HG03558 (cell line): ENCODE data around the gene MAGED4.
"Not testable (repeated sequence)": the region's sequence is repeated elsewhere in the genome, so short reads cannot be mapped to it uniquely, and the experiment has no call there.

Source experiments
- ATAC-seq: cut with Tn5 transposase; IDR thresholded peaks from one replicate; pipeline ENCODE4 v1.9.1; 2021; ENCODE audit warnings: moderate number of reproducible peaks; ENCODE audit not compliant: unreplicated experiment; ENCODE audit errors: extremely low read depth

The MAGED4 gene, protein sequence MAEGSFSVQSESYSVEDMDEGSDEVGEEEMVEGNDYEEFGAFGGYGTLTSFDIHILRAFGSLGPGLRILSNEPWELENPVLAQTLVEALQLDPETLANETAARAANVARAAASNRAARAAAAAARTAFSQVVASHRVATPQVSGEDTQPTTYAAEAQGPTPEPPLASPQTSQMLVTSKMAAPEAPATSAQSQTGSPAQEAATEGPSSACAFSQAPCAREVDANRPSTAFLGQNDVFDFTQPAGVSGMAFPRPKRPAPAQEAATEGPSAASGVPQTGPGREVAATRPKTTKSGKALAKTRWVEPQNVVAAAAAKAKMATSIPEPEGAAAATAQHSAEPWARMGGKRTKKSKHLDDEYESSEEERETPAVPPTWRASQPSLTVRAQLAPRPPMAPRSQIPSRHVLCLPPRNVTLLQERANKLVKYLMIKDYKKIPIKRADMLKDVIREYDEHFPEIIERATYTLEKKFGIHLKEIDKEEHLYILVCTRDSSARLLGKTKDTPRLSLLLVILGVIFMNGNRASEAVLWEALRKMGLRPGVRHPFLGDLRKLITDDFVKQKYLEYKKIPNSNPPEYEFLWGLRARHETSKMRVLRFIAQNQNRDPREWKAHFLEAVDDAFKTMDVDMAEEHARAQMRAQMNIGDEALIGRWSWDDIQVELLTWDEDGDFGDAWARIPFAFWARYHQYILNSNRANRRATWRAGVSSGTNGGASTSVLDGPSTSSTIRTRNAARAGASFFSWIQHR

DNA sequence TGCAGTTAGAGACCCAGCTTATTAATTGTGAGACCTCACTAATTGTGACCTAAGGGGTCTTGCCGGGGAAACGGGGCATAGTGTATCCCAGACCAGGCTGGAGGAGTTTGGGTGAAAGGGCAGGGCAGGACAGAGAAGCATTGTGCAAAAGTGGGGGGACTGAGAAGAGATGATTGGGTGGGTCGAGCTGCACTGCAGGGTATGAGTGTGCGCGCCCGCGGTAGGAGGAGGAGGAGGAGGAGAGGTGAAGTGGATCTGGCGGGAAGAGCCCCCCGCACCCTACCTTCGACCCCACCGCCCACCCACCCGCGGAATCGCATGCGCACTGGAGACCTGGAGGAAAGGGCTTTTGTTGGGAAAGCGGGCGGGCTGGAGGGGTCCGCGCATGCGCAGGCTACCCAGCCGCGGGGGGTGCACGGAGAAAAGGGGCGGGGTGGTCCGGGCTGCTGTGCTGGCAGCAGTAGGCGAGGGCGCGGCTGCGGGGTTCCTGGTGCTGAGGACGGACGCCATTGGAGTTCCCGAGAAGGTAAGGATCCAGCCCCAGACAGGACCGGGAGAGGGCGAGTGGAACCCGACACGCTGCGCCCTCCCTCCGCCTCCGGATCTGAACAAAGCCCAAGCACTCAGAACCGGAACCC is at the start of gene MAGED4:
MAGED4 (plus strand) TSS at position 449 of the 638 bp plus-strand sequence. CDS start 1,035 bp downstream, outside the sequence.
- not testable (repeated sequence) for ATAC-seq

DNA sequence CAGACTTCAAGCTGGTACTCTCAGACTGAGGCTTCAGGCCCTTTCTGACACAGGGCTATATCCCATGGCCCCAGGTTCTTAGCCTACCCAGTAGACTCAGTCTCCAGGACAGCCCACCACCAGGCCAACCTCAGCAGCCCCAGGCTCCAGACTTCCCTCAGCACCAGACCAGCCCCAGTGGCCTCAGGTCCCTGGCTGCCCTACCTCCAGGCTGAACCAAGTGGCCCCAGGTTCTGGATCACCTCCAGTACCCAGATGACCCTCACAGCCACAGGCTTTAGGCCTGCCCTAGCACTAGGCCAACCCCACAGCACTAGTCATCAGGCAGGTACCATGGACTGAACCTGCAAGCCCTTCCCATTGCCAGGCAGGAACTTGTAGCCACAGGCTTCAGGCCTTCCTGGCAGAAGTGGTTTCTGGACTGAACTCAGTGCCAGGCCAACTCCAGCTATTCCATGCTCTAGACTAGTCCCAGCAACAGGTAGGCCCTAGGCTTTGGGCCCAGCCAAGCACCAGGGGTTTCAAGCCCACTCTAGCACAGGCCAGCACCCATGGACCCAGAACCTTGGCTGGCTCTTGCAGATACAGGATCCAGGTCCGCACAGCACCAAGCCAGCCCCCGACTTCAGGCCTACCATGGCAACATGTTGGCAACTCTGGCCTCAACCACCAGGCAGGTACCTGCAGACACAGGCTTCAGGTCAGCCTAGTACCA is 45.7 kb upstream of the MAGED4 start:
- no peak for ATAC-seq

DNA sequence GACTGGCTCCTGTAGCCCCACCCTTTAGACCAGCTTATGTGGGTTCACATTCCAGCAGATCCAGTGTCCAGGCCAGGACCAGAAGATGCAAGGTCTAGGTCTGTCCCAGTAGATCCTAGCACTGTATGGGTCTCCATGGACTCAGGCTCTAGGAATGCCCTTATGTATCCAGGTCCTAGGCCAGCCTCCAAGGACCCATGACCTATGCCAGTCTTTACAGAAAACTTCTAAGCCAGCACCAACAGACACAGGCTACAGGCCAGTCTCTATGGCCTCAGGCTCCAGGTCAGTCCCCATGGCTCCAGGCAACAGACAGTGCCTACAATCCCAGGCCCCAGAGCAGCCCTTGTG is 45.2 kb upstream of the MAGED4 start:
- no peak for ATAC-seq

DNA sequence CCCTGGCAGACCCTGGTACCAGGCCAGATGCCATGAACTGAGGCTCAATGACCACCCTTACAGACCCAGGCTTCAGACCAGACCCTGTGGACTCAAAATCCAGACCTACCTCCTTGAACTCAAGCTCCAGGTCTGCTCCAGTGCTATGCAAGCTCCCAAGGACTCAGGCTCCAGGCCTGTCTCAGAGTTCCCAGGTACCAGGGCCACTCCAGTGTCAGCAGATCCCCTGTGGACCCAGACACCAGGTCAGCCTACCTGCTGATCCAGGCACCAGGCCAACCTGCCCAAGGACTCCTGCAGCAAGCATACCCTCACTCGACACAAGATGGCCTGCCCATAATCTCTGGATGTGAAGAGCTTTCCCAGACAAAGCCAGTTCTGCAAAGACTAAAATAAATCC is 44.7 kb upstream of the MAGED4 start:
- ATAC-seq: no peak

DNA sequence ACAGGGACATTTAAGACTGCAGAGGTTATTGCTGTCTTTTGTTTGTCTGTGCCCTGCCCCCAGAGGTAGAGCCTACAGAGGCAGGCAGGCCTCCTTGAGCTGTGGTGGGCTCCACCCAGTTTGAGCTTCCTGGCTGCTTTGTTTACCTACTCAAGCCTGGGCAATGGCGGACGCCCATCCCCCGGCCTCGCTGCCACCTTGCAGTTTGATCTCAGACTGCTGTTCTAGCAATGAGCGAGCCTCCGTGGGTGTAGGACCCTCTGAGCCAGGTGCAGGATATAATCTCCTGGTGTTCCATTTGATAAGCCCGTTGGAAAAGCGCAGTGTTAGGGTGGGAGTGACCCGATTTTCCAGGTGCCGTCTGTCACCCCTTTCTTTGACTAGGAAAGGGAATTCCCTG is 34.0 kb upstream of the MAGED4 start:
- ATAC-seq: not testable (repeated sequence)

DNA sequence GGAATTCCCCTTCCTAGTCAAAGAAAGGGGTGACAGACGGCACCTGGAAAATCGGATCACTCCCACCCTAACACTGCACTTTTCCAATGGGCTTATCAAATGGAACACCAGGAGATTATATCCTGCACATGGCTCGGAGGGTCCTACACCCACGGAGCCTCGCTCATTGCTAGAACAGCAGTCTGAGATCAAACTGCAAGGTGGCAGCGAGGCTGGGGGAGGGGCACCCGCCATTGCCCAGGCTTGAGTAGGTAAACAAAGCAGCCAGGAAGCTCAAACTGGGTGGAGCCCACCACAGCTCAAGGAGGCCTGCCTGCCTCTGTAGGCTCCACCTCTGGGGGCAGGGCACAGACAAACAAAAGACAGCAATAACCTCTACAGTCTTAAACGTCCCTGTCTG is 24.5 kb upstream of the MAGED4 start:
- ATAC-seq: not testable (repeated sequence)

DNA sequence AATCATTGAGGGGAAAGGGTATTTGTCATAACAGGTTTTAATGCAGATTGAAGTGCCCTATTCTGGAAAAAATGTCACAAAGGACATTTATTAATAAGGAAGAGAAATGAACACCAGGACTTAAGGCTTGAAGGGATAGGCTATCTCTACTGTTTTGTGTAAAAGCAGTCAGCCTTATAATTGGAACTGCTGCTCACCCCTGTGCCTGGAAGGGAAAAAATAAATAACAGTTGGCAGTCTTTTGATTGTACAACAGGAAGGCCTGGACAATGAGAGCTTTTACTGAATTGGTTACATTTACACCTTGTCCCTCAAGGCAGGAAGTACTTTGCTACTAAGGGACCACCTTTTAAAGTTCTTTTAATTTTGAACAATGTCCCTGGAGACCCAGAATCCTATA is 17.8 kb upstream of the MAGED4 start:
- no peak for ATAC-seq

DNA sequence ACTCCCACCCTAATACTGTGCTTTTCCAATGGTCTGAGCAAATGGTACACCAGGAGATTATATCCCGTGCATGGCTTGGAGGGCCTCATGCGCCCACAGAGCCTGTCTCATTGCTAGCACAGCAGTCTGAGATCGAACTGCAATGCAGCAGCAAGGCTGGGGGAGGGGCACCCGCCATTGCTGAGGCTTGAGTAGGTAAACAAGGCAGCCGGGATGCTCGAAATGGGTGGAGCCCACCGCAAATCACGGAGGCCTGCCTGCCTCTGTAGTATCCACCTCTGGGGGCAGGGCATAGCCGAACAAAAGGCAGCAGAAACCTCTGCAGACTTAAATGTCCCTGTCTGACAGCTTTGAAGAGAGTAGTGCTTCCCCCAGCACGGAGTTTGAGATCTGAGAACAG is 13.6 kb upstream of the MAGED4 start:
- not testable (repeated sequence) for ATAC-seq

DNA sequence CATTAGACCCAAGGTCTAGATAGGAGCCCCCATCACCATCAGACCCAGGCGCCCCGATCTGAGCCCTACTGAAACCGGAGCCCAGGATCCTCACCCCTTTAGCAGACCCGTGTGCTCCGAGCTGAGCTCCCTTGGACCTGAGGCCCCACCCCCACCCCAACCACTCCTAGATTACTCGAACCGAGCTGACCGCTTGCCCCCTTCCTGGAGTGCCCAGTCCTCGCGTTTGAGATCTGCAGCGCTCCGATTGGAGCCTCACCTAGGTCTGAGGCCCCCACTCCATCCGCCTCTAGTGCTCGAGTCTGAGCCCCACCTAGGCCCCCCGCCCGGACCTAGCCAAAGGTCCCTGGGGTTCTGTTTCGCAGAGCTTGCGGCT is 378 bp downstream of the MAGED4 start:
- not testable (repeated sequence) for ATAC-seq

DNA sequence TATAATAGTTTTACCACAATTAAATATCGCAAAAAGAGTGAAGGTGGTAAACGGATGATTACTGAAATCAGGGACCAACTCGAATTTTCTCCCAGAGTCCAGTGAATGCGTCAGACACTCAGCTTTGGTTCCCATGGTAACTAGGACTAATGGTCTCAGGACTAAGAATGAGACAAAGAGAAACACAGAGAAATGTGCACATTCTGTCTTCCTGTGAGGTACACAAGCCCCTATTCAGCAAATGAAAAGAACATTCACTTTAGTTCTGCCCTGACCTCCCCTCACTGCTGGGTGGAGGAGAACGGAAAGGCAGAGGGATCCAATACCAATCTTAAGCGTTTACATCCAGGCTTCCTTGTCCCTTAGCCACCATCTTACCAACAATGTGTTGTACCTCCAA is 26.7 kb downstream of the MAGED4 start:
- not testable (repeated sequence) for ATAC-seq

DNA sequence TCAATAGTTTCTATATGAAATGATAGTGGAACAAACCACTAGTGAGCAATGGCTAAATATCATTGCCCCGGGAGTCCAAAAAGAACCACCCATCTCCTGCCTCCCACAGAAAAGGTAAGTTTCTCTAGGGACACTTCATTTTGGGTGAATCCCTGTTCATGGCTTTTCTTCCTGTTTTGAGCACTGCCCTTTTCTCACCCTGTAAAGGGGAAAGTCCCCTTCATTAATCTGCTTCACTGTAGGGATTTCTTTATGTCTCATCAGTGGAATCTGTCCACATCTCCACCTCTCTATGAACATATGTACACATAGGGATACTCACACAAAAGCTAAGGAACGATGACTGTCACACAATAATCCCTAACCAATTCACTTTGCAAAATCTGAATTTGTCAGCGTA is 28.6 kb downstream of the MAGED4 start:
- ATAC-seq: no peak

DNA sequence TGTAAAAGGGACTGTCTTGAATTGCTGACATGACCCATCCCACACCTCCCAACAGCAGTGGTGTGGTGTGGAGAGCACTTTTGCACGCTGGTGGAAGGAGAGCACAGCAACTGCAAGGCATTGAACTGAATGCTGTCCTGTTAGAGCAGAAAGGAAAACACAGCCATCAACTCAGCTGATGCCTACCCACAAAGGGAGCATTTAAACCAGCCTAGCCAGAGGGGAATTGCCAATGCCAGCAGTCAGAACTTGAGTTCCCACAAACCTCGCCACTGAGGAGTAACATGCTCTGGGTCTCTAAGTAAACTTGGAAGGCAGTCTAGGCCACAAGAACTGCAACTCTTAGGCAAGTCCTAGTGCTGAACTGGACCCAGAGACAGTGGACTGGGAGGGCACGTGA is 31.9 kb downstream of the MAGED4 start:
- ATAC-seq: no peak

DNA sequence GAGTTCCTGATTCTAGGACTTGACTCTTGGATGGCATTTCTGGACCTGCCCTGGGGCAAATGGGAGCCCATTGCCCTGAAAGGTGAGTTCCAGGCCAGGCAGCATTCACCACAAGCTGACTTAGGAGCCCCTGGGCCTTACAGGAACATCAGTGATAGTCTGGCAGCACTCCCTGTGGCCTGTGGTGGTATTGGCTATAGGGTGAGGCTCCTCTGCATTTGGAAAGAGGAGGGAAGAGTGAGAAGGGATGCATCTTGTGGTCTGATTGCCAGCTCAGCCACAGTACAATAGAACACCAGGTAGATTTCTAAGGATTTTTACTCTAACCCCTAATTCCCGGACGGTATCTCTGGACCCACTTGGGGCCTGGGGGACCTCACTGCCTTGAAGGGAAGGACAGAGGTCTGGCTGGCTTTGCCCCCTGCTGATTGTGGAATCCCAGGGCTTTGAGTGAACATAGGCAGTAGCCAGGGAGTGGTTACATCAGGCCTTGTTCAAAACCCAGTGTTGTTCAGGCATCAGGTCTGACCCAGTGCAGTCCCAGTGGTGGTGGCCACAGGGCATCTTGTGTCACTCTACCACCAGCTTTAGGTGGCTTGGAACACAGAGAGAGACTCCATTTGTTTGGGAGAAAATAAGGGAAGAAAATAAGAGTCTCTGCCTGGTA is 32.9 kb downstream of the MAGED4 start:
- ATAC-seq: no peak

DNA sequence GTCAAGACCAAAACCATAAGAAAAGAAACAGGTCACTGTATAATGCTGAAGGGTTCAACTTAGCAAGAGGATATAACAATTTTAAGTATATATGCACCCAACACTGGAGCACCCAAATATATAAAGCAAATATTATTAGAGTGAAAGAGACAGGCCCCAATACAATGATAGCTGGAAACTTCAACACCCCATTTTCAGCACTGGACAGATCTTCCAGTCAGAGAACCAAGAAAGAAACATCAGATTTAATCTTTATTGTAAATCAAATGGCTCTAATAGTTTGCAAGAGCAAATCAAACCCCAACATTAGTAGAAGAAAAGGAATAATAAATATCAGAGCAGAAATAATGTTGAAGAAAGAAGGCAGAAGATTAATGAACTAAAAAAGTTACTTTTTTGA is 36.2 kb downstream of the MAGED4 start:
- ATAC-seq: no peak
